Chondrocyte (in vitro differentiated cells): ENCODE data around the gene BLID. TPM values are rescaled to one million over a fixed set of nuclear protein-coding genes. Genes with fewer than 3 reads are reported as not detected.

Experiments used
- DNase-seq: peaks from one replicate; pipeline ENCODE4 v3.0.0; 2021; ENCODE audit warnings: mixed read lengths, low spot score
- H3K27ac Mint-ChIP-seq: one replicate; pipeline ENCODE4 v1.8.0; 2021; ENCODE audit warnings: mild to moderate bottlenecking, moderate library complexity, mixed read lengths; ENCODE audit not compliant: unreplicated experiment
- H3K27me3 Mint-ChIP-seq: 2 replicates; pipeline ENCODE4 v1.8.0; 2021; ENCODE audit warnings: low read depth, mixed read lengths
- H3K36me3 Mint-ChIP-seq: 2 replicates; pipeline ENCODE4 v1.8.0; 2021; ENCODE audit warnings: low read depth, mixed read lengths
- H3K4me1 Mint-ChIP-seq: 2 replicates; pipeline ENCODE4 v1.8.0; 2021; ENCODE audit warnings: low read depth, mild to moderate bottlenecking, mixed read lengths
- H3K4me3 Mint-ChIP-seq: one replicate; pipeline ENCODE4 v1.8.0; 2021; ENCODE audit warnings: mild to moderate bottlenecking, moderate library complexity, mixed read lengths; ENCODE audit not compliant: unreplicated experiment
- H3K9me3 Mint-ChIP-seq: 2 replicates; pipeline ENCODE4 v1.8.0; 2021; ENCODE audit warnings: low read depth, mixed read lengths
- CTCF ChIP-seq: fragments of 200-600 bp; sonication (generic); IDR thresholded peaks from 2 replicates; pipeline ENCODE4 v1.5.0; 2021; ENCODE audit warnings: antibody characterized with exemption, mild to moderate bottlenecking, moderate library complexity
- total RNA-seq: library from RNA; stranded (reverse); gene quantifications from 3 replicates; pipeline ENCODE4 v1.2.1, GENCODE V29; 2021

Gene BLID
- total RNA-seq, 1 donor from 2014 or later = 0.35 TPM

GRCh38 chr11:122154994-122155393 lies 39.0 kb upstream of the BLID start:
- TF ChIP-seq CTCF = no peak
- H3K4me3 Mint-ChIP-seq = no peak overlapping the region
- no peaks in the 10 kb centered on the region for H3K36me3 Mint-ChIP-seq
- no peak overlapping the region for H3K27ac Mint-ChIP-seq
- no peaks in the 10 kb centered on the region for H3K9me3 Mint-ChIP-seq
- no peaks in the 10 kb centered on the region for H3K27me3 Mint-ChIP-seq
- H3K4me1 Mint-ChIP-seq = peaks cover 50% of the 10 kb centered on the region
- DNase-seq = no peak

GRCh38 chr11:122154227-122154626 lies 38.2 kb upstream of the BLID start:
- Mint-ChIP-seq H3K36me3 (no peaks in the 10 kb centered on the region), H3K27me3 (no peaks in the 10 kb centered on the region), H3K27ac (no peak overlapping the region), H3K4me3 (no peak overlapping the region), H3K4me1 (peaks cover 42% of the 10 kb centered on the region), H3K9me3 (no peaks in the 10 kb centered on the region)
- TF ChIP-seq CTCF = no peak
- DNase-seq = no peak

- Mint-ChIP-seq H3K27ac (no peak overlapping the region), H3K4me3 (no peak overlapping the region), H3K27me3 (no peaks in the 10 kb centered on the region), H3K9me3 (no peaks in the 10 kb centered on the region), H3K4me1 (peaks cover 37% of the 10 kb centered on the region), H3K36me3 (no peaks in the 10 kb centered on the region)
- TF ChIP-seq CTCF = no peak
- DNase-seq = no peak
Observed at GRCh38 chr11:122153746-122154145, 37.7 kb upstream of the BLID start.

- H3K4me3 Mint-ChIP-seq = no peak overlapping the region
- H3K27ac Mint-ChIP-seq = peak overlapping the region; percentile 51
- H3K27me3 Mint-ChIP-seq = no peaks in the 10 kb centered on the region
- no peak for TF ChIP-seq CTCF
- H3K9me3 Mint-ChIP-seq = no peaks in the 10 kb centered on the region
- H3K36me3 Mint-ChIP-seq = no peaks in the 10 kb centered on the region
- DNase-seq = no peak
- peaks cover 10% of the 10 kb centered on the region for H3K4me1 Mint-ChIP-seq
Observed at GRCh38 chr11:122150216-122151124, 34.5 kb upstream of the BLID start.

GRCh38 chr11:122149202-122149601 lies 33.2 kb upstream of the BLID start:
- no peaks in the 10 kb centered on the region for H3K36me3 Mint-ChIP-seq
- H3K4me3 Mint-ChIP-seq = no peak overlapping the region
- H3K9me3 Mint-ChIP-seq = no peaks in the 10 kb centered on the region
- no peak overlapping the region for H3K27ac Mint-ChIP-seq
- no peak for TF ChIP-seq CTCF
- no peak for DNase-seq
- no peaks in the 10 kb centered on the region for H3K27me3 Mint-ChIP-seq
- peaks cover 13% of the 10 kb centered on the region for H3K4me1 Mint-ChIP-seq
